CD4-positive, CD25-positive, alpha-beta regulatory T cell (primary cell): Measurements from ENCODE around the gene CBLB. TPM values are rescaled to one million over a fixed set of nuclear protein-coding genes. Genes with fewer than 3 reads are reported as not detected.
"Not testable (repeated sequence)": the region's sequence is repeated elsewhere in the genome, so short reads cannot be mapped to it uniquely, and the experiment has no call there.

ENCODE experiments used
- ATAC-seq, 2 donors: fragments of 150-1000 bp; cut with Tn5 transposase; one replicate each; pipeline ENCODE4 v1.10.0; 2021; ENCODE audit warnings: low read depth in 2 of 2, moderate number of reproducible peaks in 2 of 2, moderate library complexity in 1 of 2
- DNase-seq, 3 donors: peaks; one replicate each; pipeline versions ENCODE4 v3.0.0 to v3.0.0-alpha.2; 2012 to 2022; ENCODE audit warnings: mixed read lengths in 1 of 3
- H3K27ac ChIP-seq: one replicate; pipeline ENCODE4 v1.7.0; 2013; ENCODE audit warnings: mild to moderate bottlenecking, low read length; ENCODE audit not compliant: insufficient read depth, poor library complexity, severe bottlenecking
- H3K27me3 ChIP-seq: one replicate; pipeline ENCODE4 v1.7.0; 2013; ENCODE audit warnings: low read length; ENCODE audit not compliant: control insufficient read depth, insufficient read depth
- H3K36me3 ChIP-seq: one replicate; pipeline ENCODE4 v1.7.0; 2013; ENCODE audit warnings: mild to moderate bottlenecking, low read length, moderate library complexity; ENCODE audit not compliant: control insufficient read depth, insufficient read depth
- H3K4me1 ChIP-seq: 2 replicates; pipeline ENCODE4 v1.7.0; 2013; ENCODE audit warnings: mild to moderate bottlenecking, low read length; ENCODE audit not compliant: insufficient read depth, control insufficient read depth, poor library complexity, severe bottlenecking
- H3K4me3 ChIP-seq: one replicate; pipeline ENCODE4 v1.7.0; 2013; ENCODE audit warnings: low read depth, mild to moderate bottlenecking, low read length, moderate library complexity
- H3K9me3 ChIP-seq, 2 experiments: 1 replicate in 1 of 2; 2 replicates in 1 of 2; pipeline ENCODE4 v1.7.0; 2013; ENCODE audit warnings: low read length in 2 of 2, mild to moderate bottlenecking in 1 of 2, moderate library complexity in 1 of 2; ENCODE audit not compliant: control insufficient read depth in 2 of 2
- H3K27ac Mint-ChIP-seq, 3 donors: one replicate each; pipeline ENCODE4 v1.8.0; 2020 to 2022; ENCODE audit warnings: mild to moderate bottlenecking in 3 of 3, mixed read lengths in 3 of 3, moderate library complexity in 2 of 3
- H3K27me3 Mint-ChIP-seq: one replicate; pipeline ENCODE4 v1.8.0; 2022; ENCODE audit warnings: mild to moderate bottlenecking, mixed read lengths
- H3K36me3 Mint-ChIP-seq: one replicate; pipeline ENCODE4 v1.8.0; 2020; ENCODE audit warnings: mixed read lengths
- H3K4me1 Mint-ChIP-seq, 4 donors: one replicate each; pipeline ENCODE4 v1.8.0; 2020 to 2022; ENCODE audit warnings: mixed read lengths in 4 of 4, mild to moderate bottlenecking in 1 of 4
- H3K4me3 Mint-ChIP-seq, 4 donors: one replicate each; pipeline ENCODE4 v1.8.0; 2020 to 2022; ENCODE audit warnings: mild to moderate bottlenecking in 4 of 4, mixed read lengths in 4 of 4, moderate library complexity in 3 of 4
- H3K9me3 Mint-ChIP-seq, 7 donors: one replicate each; pipeline ENCODE4 v1.8.0; 2020 to 2022; ENCODE audit warnings: mixed read lengths in 7 of 7, mild to moderate bottlenecking in 3 of 7, moderate library complexity in 2 of 7
- polyA plus RNA-seq, 4 donors: library from polyadenylated mRNA; unstranded; fragments of 300-500 nt; fragmentation: Illumina TruSeq; gene quantifications; one replicate each; pipeline ENCODE4 v1.2.3, GENCODE V29; 2021
- total RNA-seq: library from RNA; stranded (reverse); gene quantifications from one replicate; pipeline ENCODE4 v1.2.3, GENCODE V29; 2022

Gene CBLB
- total and polyA plus RNA-seq, 5 donors from 2014 or later = 23.9 to 83.1 (median 34.8) TPM

- no peak overlapping the region for H3K4me3 Mint-ChIP-seq
- Histone ChIP-seq H3K27ac (no peak overlapping the region), H3K27me3 (no peaks in the 10 kb centered on the region), H3K4me3 (no peak overlapping the region), H3K36me3 (peaks cover 16% of the 10 kb centered on the region), H3K9me3 (no peaks in the 10 kb centered on the region), H3K4me1 (no peaks in the 10 kb centered on the region)
- DNase-seq = no peak
- no peak for ATAC-seq
- peaks cover 31% of the 10 kb centered on the region for H3K36me3 Mint-ChIP-seq
- H3K27me3 Mint-ChIP-seq = no peaks in the 10 kb centered on the region
- H3K27ac Mint-ChIP-seq = no peak overlapping the region
- no peaks in the 10 kb centered on the region for H3K9me3 Mint-ChIP-seq
- peaks cover 4 to 16% (median 5%) of the 10 kb centered on the region in 4 donors for H3K4me1 Mint-ChIP-seq
Measured at GRCh38 chr3:105733356-105733755, 135.5 kb downstream of the CBLB start.

- no peaks in the 10 kb centered on the region for H3K9me3 ChIP-seq
- H3K27ac ChIP-seq = no peak overlapping the region
- H3K4me1 ChIP-seq = no peaks in the 10 kb centered on the region
- Mint-ChIP-seq H3K4me3 (no peak overlapping the region), H3K9me3 (peaks cover 0 to 14% (median 6%) of the 10 kb centered on the region in 7 donors), H3K27ac (no peak overlapping the region), H3K27me3 (no peaks in the 10 kb centered on the region), H3K36me3 (peaks cover 44% of the 10 kb centered on the region), H3K4me1 (peaks cover 8 to 21% (median 18%) of the 10 kb centered on the region in 4 donors)
- no peak overlapping the region for H3K4me3 ChIP-seq
- peaks cover 12% of the 10 kb centered on the region for H3K36me3 ChIP-seq
- DNase-seq = no peak
- ATAC-seq = no peak
- no peaks in the 10 kb centered on the region for H3K27me3 ChIP-seq
Measured at GRCh38 chr3:105731686-105732085, 137.1 kb downstream of the CBLB start.

- Mint-ChIP-seq H3K36me3 (peaks cover 40% of the 10 kb centered on the region), H3K27ac (no peak overlapping the region), H3K9me3 (peaks cover 0 to 14% (median 6%) of the 10 kb centered on the region in 7 donors), H3K27me3 (no peaks in the 10 kb centered on the region), H3K4me1 (peaks cover 8 to 21% (median 18%) of the 10 kb centered on the region in 4 donors), H3K4me3 (no peak overlapping the region)
- Histone ChIP-seq H3K4me3 (no peak overlapping the region), H3K27ac (no peak overlapping the region), H3K9me3 (no peaks in the 10 kb centered on the region), H3K4me1 (no peaks in the 10 kb centered on the region), H3K27me3 (no peaks in the 10 kb centered on the region), H3K36me3 (peaks cover 12% of the 10 kb centered on the region)
- DNase-seq = no peak
- ATAC-seq = no peak
Measured at GRCh38 chr3:105730801-105731354, 137.9 kb downstream of the CBLB start.

GRCh38 chr3:105729667-105730066 is 139.1 kb downstream of the CBLB start:
- no peak for DNase-seq
- Mint-ChIP-seq H3K27me3 (no peaks in the 10 kb centered on the region), H3K36me3 (peaks cover 30% of the 10 kb centered on the region), H3K4me1 (peaks cover 11 to 23% (median 21%) of the 10 kb centered on the region in 4 donors), H3K4me3 (no peak overlapping the region), H3K27ac (no peak overlapping the region), H3K9me3 (peaks cover 0 to 14% (median 6%) of the 10 kb centered on the region in 7 donors)
- Histone ChIP-seq H3K27ac (no peak overlapping the region), H3K9me3 (no peaks in the 10 kb centered on the region), H3K4me3 (no peak overlapping the region), H3K27me3 (no peaks in the 10 kb centered on the region), H3K36me3 (peaks cover 12% of the 10 kb centered on the region), H3K4me1 (no peaks in the 10 kb centered on the region)
- ATAC-seq = no peak

- peaks cover 7% of the 10 kb centered on the region for H3K36me3 ChIP-seq
- ATAC-seq (no peak), DNase-seq (no peak)
- H3K4me1 ChIP-seq = no peaks in the 10 kb centered on the region
- H3K9me3 Mint-ChIP-seq = peaks cover 0 to 14% (median 6%) of the 10 kb centered on the region in 7 donors
- no peaks in the 10 kb centered on the region for H3K9me3 ChIP-seq
- no peak overlapping the region for H3K4me3 Mint-ChIP-seq
- H3K36me3 Mint-ChIP-seq = peaks cover 30% of the 10 kb centered on the region
- H3K27me3 ChIP-seq = no peaks in the 10 kb centered on the region
- H3K4me3 ChIP-seq = no peak overlapping the region
- no peaks in the 10 kb centered on the region for H3K27me3 Mint-ChIP-seq
- H3K4me1 Mint-ChIP-seq = peaks cover 16 to 29% (median 26%) of the 10 kb centered on the region in 4 donors
- peak overlapping the region in 1 of 3 donors; percentile 54 for H3K27ac Mint-ChIP-seq
- H3K27ac ChIP-seq = no peak overlapping the region
Measured at GRCh38 chr3:105728771-105729312, 140.0 kb downstream of the CBLB start.

GRCh38 chr3:105727036-105727435 is 141.8 kb downstream of the CBLB start:
- not testable (repeated sequence) for H3K4me1 ChIP-seq, H3K4me3 ChIP-seq, H3K27ac ChIP-seq, H3K9me3 ChIP-seq, H3K27me3 ChIP-seq, H3K27me3 Mint-ChIP-seq, ATAC-seq, H3K4me3 Mint-ChIP-seq, H3K36me3 ChIP-seq, DNase-seq
- Mint-ChIP-seq H3K27ac (peak overlapping the region in 2 of 3 donors; percentile 34 to 36), H3K4me1 (peaks cover 26 to 43% (median 40%) of the 10 kb centered on the region in 4 donors), H3K36me3 (peaks cover 35% of the 10 kb centered on the region), H3K9me3 (peaks cover 2 to 14% (median 6%) of the 10 kb centered on the region in 7 donors)

GRCh38 chr3:105722943-105723556 is 145.8 kb downstream of the CBLB start:
- peaks cover 26 to 35% (median 33%) of the 10 kb centered on the region in 4 donors for H3K4me1 Mint-ChIP-seq
- H3K4me3 Mint-ChIP-seq = peak overlapping the region in 3 of 4 donors; percentile 43 to 50 (median 47)
- peak overlapping the region in 1 of 3 donors; percentile 47 for H3K27ac Mint-ChIP-seq
- H3K9me3 Mint-ChIP-seq = peaks cover 2 to 12% (median 3%) of the 10 kb centered on the region in 7 donors
- H3K4me1 ChIP-seq = peaks cover 8% of the 10 kb centered on the region
- peak overlapping the region; percentile 43 for H3K4me3 ChIP-seq
- ATAC-seq = peak; percentile 92
- peaks cover 21% of the 10 kb centered on the region for H3K36me3 ChIP-seq
- H3K27me3 ChIP-seq = no peaks in the 10 kb centered on the region
- peak in 1 of 3 donors; percentile 66 for DNase-seq
- no peaks in the 10 kb centered on the region for H3K27me3 Mint-ChIP-seq
- no peaks in the 10 kb centered on the region for H3K9me3 ChIP-seq
- no peak overlapping the region for H3K27ac ChIP-seq
- H3K36me3 Mint-ChIP-seq = peaks cover 48% of the 10 kb centered on the region
